ENCODE results near the gene PHACTR1.

The PHACTR1 gene

DNA sequence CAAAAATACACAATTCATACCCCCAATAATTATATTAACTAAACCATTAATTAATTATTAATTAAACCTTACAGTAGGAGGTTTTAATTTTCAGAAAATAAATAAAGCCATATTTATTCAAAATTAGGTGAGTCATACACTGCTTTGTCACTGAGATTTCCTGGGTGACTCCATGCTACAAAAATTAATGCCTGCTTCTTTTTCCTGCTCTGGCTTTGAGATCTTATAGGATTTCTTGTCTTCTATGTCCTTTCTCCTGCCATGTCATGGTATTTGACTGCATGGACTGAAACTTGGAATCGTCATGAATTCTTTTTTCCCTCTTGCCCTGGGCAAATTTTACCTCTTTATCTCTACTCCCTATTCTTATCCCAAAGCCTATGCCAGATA is 133.2 kb downstream of the PHACTR1 start:
- no peaks in the 10 kb centered on the region for H3K9me3 ChIP-seq (ENCODE audit: low read length)
- no peak overlapping the region for H3K4me3 ChIP-seq (ENCODE audit: low read length)
- H3K4me1 ChIP-seq (ENCODE audit: insufficient read depth, low read length) = no peaks in the 10 kb centered on the region
- no peak overlapping the region for H2AFZ ChIP-seq (ENCODE audit: low read depth, low read length)
- no peaks in the 10 kb centered on the region for H3K36me3 ChIP-seq (ENCODE audit: insufficient read depth, low read length)
- no peaks in the 10 kb centered on the region for H3K27me3 ChIP-seq (ENCODE audit: insufficient read depth, low read length)

DNA sequence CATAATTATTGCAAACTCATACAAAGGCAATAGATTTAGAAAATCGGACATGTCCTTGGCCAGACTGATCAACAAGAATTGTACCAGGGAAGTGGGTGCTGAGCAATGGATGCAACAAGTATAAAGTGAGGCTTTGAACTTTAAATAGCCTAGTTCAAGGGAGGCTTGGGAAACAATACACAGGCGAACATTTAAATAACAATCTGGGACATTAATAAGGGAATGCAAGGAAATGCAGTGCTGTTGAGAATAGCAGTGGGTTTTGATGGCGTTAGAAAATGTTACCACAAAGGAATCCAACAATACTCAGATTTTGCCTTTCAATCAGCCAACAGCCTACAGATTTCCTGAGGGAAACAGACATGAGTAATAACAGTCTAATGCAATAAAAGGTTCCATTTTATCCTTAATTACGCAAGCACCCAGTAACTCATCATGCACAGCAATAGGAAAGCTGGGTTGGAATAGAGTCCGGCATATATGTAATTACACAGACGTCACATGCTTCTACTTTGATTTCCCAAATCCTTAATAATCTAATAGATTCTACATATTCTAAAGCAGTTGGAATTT is 134.6 kb downstream of the PHACTR1 start:
- Histone ChIP-seq H2AFZ (ENCODE audit: low read depth, low read length) (no peak overlapping the region), H3K4me1 (ENCODE audit: insufficient read depth, low read length) (no peaks in the 10 kb centered on the region), H3K27me3 (ENCODE audit: insufficient read depth, low read length) (no peaks in the 10 kb centered on the region), H3K36me3 (ENCODE audit: insufficient read depth, low read length) (no peaks in the 10 kb centered on the region), H3K4me3 (ENCODE audit: low read length) (no peak overlapping the region), H3K9me3 (ENCODE audit: low read length) (no peaks in the 10 kb centered on the region)

DNA sequence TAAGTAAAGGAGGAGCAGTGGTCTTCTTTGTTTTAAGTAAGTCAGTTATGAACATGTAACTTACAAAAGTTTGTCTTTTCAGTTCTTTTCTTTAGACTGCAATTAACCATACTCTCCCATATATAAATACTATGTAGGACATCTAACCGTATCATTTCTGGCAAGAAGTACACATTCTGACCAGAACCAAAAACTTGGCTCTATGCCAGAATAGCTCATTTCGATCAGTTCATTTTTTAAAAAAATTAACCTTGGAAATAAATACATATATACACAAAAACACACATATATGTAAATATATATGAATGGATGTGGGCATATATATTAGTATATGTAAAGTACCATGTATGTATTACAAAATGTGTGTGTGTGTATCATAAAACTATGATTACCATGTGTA is 145.0 kb downstream of the PHACTR1 start:
- H2AFZ ChIP-seq (ENCODE audit: low read depth, low read length) = no peak overlapping the region
- no peaks in the 10 kb centered on the region for H3K36me3 ChIP-seq (ENCODE audit: insufficient read depth, low read length)
- H3K9me3 ChIP-seq (ENCODE audit: low read length) = no peaks in the 10 kb centered on the region
- no peaks in the 10 kb centered on the region for H3K27me3 ChIP-seq (ENCODE audit: insufficient read depth, low read length)
- no peak overlapping the region for H3K4me3 ChIP-seq (ENCODE audit: low read length)
- H3K4me1 ChIP-seq (ENCODE audit: insufficient read depth, low read length) = no peaks in the 10 kb centered on the region

DNA sequence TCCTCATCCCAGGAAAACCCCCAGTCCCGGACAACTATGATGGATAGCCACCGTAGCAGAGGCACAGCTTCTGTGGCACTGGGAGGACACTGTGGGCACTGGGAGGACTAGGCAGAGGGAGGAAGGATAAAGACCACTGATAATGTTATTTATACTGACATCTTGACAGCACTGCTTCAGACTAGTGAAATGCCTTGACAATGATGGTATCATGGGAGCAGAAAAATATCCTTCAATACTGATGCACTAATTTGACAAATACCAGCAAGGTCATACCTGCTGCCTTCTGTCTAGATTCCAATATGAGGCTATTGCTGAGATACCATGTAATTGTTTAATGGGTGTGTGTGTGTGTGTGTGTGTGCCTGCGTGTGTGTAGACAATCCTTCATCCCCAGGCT is 148.6 kb downstream of the PHACTR1 start:
- Histone ChIP-seq H3K4me3 (ENCODE audit: low read length) (no peak overlapping the region), H3K27me3 (ENCODE audit: insufficient read depth, low read length) (no peaks in the 10 kb centered on the region), H2AFZ (ENCODE audit: low read depth, low read length) (no peak overlapping the region), H3K4me1 (ENCODE audit: insufficient read depth, low read length) (no peaks in the 10 kb centered on the region), H3K36me3 (ENCODE audit: insufficient read depth, low read length) (no peaks in the 10 kb centered on the region), H3K9me3 (ENCODE audit: low read length) (no peaks in the 10 kb centered on the region)

GRCh38 chr6:12865671-12866181 is 149.2 kb downstream of the PHACTR1 start:
- Histone ChIP-seq H3K36me3 (ENCODE audit: insufficient read depth, low read length) (no peaks in the 10 kb centered on the region), H3K27me3 (ENCODE audit: insufficient read depth, low read length) (no peaks in the 10 kb centered on the region), H3K4me3 (ENCODE audit: low read length) (no peak overlapping the region), H2AFZ (ENCODE audit: low read depth, low read length) (no peak overlapping the region), H3K9me3 (ENCODE audit: low read length) (no peaks in the 10 kb centered on the region), H3K4me1 (ENCODE audit: insufficient read depth, low read length) (no peaks in the 10 kb centered on the region)

DNA sequence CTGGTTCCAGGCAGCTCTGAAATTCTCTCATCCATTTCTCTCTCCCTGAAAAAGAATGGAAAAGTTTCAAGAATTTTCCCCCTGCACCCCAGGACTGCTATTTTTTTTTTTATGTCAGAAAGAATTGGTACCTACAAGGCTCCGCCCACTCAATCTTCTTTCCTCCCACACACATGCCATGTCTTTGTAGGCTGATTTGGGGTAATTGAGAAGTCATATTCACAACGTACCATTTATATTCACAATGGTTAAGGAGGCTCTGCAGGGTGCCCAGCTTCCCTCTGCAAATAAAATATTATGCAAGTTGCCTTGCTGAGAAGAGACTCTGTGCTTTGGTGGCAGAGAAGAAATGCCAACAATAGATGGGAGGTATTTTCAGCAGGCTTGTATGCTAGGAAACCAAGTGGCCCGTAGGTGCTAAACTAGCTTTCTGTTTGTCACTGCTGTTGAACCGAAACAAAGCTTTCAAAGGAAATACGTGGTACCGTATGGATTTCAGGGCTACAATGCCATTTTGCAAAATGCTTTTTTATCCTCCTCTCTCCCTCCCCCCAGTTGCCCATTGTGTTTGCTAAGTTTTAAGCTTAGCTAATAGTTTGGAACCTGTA is 150.0 kb downstream of the PHACTR1 start:
- H3K36me3 ChIP-seq (ENCODE audit: insufficient read depth, low read length) = no peaks in the 10 kb centered on the region
- H3K27me3 ChIP-seq (ENCODE audit: insufficient read depth, low read length) = no peaks in the 10 kb centered on the region
- H3K4me3 ChIP-seq (ENCODE audit: low read length) = no peak overlapping the region
- no peaks in the 10 kb centered on the region for H3K4me1 ChIP-seq (ENCODE audit: insufficient read depth, low read length)
- H3K9me3 ChIP-seq (ENCODE audit: low read length) = no peaks in the 10 kb centered on the region
- H2AFZ ChIP-seq (ENCODE audit: low read depth, low read length) = no peak overlapping the region

DNA sequence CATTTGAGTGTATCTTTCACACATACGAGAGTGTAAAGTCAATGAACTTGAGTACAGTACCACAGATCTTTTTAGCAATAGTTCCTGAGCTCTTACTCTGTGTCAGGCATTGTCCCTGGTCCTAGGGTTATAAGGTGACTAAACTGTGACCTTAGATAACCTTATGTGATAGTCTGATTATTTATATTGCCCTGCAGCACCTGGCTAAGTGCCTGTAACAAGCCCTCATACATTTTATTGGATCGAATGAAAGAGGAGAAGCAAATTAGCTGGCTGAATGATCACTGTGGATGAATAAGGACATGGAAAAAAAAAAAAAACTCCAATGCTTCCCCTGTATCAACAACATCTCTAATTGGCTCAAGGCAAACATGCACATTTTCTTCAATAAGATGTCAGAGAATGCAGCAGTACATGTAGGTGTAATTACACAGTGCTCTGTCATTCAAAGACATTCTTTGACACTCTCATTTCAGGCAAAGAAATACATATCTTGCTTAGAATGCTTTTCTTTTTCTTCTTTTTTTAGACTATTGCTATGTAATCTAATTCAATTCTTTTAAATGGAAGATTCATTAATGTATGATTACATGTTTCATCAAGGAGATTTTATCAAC is 153.4 kb downstream of the PHACTR1 start:
- H3K9me3 ChIP-seq (ENCODE audit: low read length) = no peaks in the 10 kb centered on the region
- no peaks in the 10 kb centered on the region for H3K36me3 ChIP-seq (ENCODE audit: insufficient read depth, low read length)
- H3K27me3 ChIP-seq (ENCODE audit: insufficient read depth, low read length) = no peaks in the 10 kb centered on the region
- no peak overlapping the region for H2AFZ ChIP-seq (ENCODE audit: low read depth, low read length)
- H3K4me3 ChIP-seq (ENCODE audit: low read length) = no peak overlapping the region
- no peaks in the 10 kb centered on the region for H3K4me1 ChIP-seq (ENCODE audit: insufficient read depth, low read length)

GRCh38 chr6:12873691-12874090 is 157.1 kb downstream of the PHACTR1 start:
- no peaks in the 10 kb centered on the region for H3K27me3 ChIP-seq (ENCODE audit: insufficient read depth, low read length)
- no peaks in the 10 kb centered on the region for H3K4me1 ChIP-seq (ENCODE audit: insufficient read depth, low read length)
- H3K36me3 ChIP-seq (ENCODE audit: insufficient read depth, low read length) = no peaks in the 10 kb centered on the region
- H3K9me3 ChIP-seq (ENCODE audit: low read length) = no peaks in the 10 kb centered on the region
- no peak overlapping the region for H3K4me3 ChIP-seq (ENCODE audit: low read length)
- no peak overlapping the region for H2AFZ ChIP-seq (ENCODE audit: low read depth, low read length)

GRCh38 chr6:12875051-12875450 is 158.5 kb downstream of the PHACTR1 start:
- H3K36me3 ChIP-seq (ENCODE audit: insufficient read depth, low read length) = no peaks in the 10 kb centered on the region
- H3K4me1 ChIP-seq (ENCODE audit: insufficient read depth, low read length) = no peaks in the 10 kb centered on the region
- no peak overlapping the region for H2AFZ ChIP-seq (ENCODE audit: low read depth, low read length)
- no peak overlapping the region for H3K4me3 ChIP-seq (ENCODE audit: low read length)
- no peaks in the 10 kb centered on the region for H3K27me3 ChIP-seq (ENCODE audit: insufficient read depth, low read length)
- no peaks in the 10 kb centered on the region for H3K9me3 ChIP-seq (ENCODE audit: low read length)

DNA sequence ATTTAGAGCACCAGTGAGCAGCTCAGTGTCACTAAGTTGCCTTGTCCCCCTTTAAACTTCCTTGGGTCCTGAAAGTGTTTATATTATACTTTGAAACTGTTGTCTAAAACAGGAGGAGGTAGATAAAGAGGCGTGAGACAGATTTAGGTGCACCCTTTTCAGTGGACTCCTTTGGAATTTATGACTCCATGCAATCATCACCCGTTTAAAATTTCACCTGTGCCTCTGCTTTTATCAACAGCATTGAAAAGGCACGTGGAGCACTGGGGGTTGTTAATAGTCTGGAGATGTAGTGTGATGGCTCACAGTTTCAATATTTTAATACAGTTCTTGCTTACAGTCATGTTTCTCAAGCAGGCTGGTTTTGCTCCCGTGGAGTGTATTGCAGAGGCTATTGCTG is 162.2 kb downstream of the PHACTR1 start:
- Histone ChIP-seq H2AFZ (ENCODE audit: low read depth, low read length) (no peak overlapping the region), H3K9me3 (ENCODE audit: low read length) (no peaks in the 10 kb centered on the region), H3K36me3 (ENCODE audit: insufficient read depth, low read length) (no peaks in the 10 kb centered on the region), H3K4me1 (ENCODE audit: insufficient read depth, low read length) (no peaks in the 10 kb centered on the region), H3K4me3 (ENCODE audit: low read length) (no peak overlapping the region), H3K27me3 (ENCODE audit: insufficient read depth, low read length) (no peaks in the 10 kb centered on the region)

- no peaks in the 10 kb centered on the region for H3K36me3 ChIP-seq (ENCODE audit: insufficient read depth, low read length)
- H3K27me3 ChIP-seq (ENCODE audit: insufficient read depth, low read length) = no peaks in the 10 kb centered on the region
- no peak overlapping the region for H2AFZ ChIP-seq (ENCODE audit: low read depth, low read length)
- no peaks in the 10 kb centered on the region for H3K4me1 ChIP-seq (ENCODE audit: insufficient read depth, low read length)
- H3K4me3 ChIP-seq (ENCODE audit: low read length) = no peak overlapping the region
- no peaks in the 10 kb centered on the region for H3K9me3 ChIP-seq (ENCODE audit: low read length)
Measured at GRCh38 chr6:12882761-12883290, 166.3 kb downstream of the PHACTR1 start.

- no peaks in the 10 kb centered on the region for H3K36me3 ChIP-seq (ENCODE audit: insufficient read depth, low read length)
- no peaks in the 10 kb centered on the region for H3K27me3 ChIP-seq (ENCODE audit: insufficient read depth, low read length)
- H2AFZ ChIP-seq (ENCODE audit: low read depth, low read length) = no peak overlapping the region
- no peaks in the 10 kb centered on the region for H3K9me3 ChIP-seq (ENCODE audit: low read length)
- no peaks in the 10 kb centered on the region for H3K4me1 ChIP-seq (ENCODE audit: insufficient read depth, low read length)
- H3K4me3 ChIP-seq (ENCODE audit: low read length) = no peak overlapping the region
Measured at GRCh38 chr6:12884983-12885382, 168.4 kb downstream of the PHACTR1 start.

DNA sequence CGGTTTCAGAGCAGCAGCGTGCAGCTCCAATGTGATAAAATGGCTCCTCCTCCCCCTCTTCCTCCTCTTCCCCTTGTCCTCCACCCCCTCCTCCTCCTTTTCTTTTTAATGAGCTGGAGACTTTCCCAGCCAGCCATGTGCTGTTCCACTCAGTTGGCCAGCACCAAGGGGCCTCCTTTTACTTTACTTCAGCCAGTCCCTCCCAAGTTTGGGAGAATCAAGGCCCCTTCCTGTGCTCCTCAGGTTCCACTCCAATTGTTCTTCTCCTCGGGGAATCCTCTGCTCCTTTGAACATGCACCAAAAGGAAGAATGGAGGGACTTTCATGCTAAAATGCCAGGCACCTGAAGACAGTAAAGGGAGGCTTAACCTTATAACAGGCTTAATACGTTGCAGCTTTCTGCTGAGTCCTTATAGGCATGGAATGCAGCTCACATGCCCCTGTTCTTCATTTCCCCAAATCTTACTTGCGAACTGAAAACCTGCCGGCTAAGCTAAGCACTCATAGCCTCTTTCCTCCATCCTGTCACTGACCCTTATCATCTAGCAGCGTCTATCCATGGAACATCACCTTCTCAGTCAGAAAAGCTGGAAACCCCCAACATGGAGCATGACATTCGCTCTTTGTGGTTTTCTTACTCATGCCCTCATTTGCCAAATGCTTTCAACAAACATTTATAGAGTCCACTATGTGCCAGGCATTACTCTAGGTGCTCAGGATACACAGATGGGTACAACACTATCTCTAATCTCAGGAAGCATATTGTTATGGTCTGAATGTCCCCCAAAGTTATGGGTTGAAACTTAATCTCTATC is 170.6 kb downstream of the PHACTR1 start:
- H3K9me3 ChIP-seq (ENCODE audit: low read length) = no peaks in the 10 kb centered on the region
- H2AFZ ChIP-seq (ENCODE audit: low read depth, low read length) = no peak overlapping the region
- H3K36me3 ChIP-seq (ENCODE audit: insufficient read depth, low read length) = no peaks in the 10 kb centered on the region
- no peaks in the 10 kb centered on the region for H3K27me3 ChIP-seq (ENCODE audit: insufficient read depth, low read length)
- H3K4me3 ChIP-seq (ENCODE audit: low read length) = no peak overlapping the region
- no peaks in the 10 kb centered on the region for H3K4me1 ChIP-seq (ENCODE audit: insufficient read depth, low read length)

Measured in neuron (in vitro differentiated cells).